ENCODE results near the gene PCNX2.

- TF ChIP-seq POLR2A (IDR thresholded peaks at IDR 0.05) = no peak
- no peak for TF ChIP-seq CTCF (IDR thresholded peaks at IDR 0.05)
Measured at GRCh38 chr1:233208687-233209086, 86.8 kb downstream of the PCNX2 start.

Data from sigmoid colon (tissue), 3 donors.